PC-9 (cell line): ENCODE measurements around the gene GALNT5.

Experiments used
- CTCF ChIP-seq: fragments of 200-600 bp; sonication (generic); conservative IDR thresholded peaks from 2 replicates; pipeline ENCODE4 v1.6.1; 2017; ENCODE audit warnings: mixed run types, antibody characterized with exemption, mild to moderate bottlenecking, moderate library complexity
- EZH2 ChIP-seq: fragments of 200-600 bp; sonication (generic); IDR thresholded peaks from 2 replicates; pipeline ENCODE4 v1.8.0; 2017; ENCODE audit warnings: antibody characterized with exemption, low read depth

- TF ChIP-seq CTCF: no peak
- TF ChIP-seq EZH2: no peak
Observed at GRCh38 chr2:157269922-157270321, 12.4 kb downstream of the GALNT5 start.
